NCI-H2171 treated with DMSO at 0.1 percent for 48 hours (cell line): ENCODE results near the gene DNAJC18.
"Not testable (repeated sequence)": the region's sequence is repeated elsewhere in the genome, so short reads cannot be mapped to it uniquely, and the experiment has no call there.

Experiments used
- DNase-seq: peaks from one replicate; lab custom pipeline; 2025; lab: John Stamatoyannopoulos, UW

DNAJC18 gene

GRCh38 chr5:139439013-139439903 is at the start of gene DNAJC18:
Gene DNAJC18, minus strand, starts transcription at chr5:139439525. Its CDS starts 80 bp downstream, at chr5:139439445.
- peak; percentile 86 for DNase-seq

DNA sequence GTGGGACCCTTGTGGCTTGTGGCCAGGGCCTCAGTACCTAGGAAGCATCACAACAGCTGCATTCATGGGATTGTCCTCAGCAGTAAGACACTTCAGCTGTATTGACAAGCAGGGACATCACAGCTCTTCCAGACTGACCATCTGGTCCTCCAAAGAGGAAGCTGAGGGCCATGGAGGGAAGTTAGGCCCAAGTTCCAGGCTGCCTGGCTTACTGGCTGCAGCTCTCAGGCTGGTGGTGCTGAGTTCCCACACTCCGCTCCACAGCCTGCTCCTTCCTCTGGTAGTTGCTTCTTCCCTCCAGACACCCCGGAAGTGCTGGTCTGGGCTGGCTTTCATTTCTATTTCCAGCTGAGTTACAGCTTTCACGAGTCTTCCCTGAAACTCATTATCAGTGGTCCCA is 48.9 kb upstream of the DNAJC18 start:
- no peak for DNase-seq

DNA sequence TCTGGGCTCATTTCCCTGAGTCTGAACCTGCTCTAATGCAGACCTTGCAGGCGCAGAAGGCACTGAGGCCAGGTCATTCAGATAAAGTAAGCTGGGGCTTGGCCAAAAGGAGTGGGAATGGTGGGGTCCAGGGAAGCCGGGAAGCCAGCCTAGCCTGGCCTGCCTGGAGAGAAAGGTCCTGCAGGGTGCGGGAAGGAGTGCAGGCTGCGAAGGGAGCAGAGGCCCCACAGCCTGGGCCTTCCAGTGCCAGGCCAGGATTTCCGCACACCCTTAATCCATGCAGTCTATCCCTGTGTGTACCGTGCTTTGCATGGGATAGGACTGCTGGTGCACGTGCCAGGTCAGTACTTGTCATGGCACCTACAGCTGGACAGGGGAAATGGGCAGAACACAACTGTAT is 46.9 kb upstream of the DNAJC18 start:
- no peak for DNase-seq

GRCh38 chr5:139482890-139483208 is 43.5 kb upstream of the DNAJC18 start:
- not testable (repeated sequence) for DNase-seq

DNA sequence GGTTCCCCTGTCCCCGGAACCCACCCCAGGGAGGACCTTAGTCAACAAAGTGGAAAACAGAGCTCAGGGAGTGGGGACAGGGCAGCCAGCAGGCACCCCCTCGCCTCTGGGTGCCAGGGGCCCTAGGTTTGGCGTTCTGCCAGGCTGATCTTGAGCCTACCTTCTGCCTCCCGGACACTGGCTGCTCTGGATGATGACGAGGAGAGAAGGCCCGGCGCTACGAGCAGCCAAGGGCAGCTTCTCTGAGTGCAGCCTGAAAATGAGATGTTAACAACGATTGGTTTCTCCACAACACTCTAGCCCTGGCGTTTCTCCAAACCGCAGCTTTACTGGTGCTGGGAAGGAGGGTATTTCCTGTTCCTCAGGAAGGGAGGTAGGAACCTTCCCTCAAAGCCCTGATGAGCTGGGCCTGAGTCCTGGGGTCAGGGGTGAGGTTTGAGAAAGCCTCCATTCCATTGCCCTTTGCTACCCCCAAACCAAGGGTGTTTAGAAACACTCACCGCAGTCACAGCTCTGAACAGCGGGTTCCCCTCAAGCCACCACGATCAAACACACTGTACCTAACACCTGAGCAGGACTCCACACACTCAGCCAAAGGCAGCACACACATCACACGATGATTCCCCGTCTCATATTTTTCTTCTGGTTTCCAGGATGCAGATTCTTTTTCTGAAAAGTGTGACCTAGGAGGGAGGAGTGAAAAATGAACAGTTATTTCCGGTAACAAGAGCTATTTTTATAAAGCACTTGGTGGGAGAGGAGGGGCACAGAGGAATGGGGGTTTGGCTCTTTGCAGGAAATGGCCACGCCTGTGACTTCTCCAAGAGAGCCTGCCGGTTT is 42.9 kb upstream of the DNAJC18 start, which contains the start of gene STING1:
Gene STING1, minus strand, starts transcription at position 709 of the 840 bp plus-strand sequence. CDS start 1,054 bp downstream, outside the sequence.
- DNase-seq = peak; percentile 60

DNA sequence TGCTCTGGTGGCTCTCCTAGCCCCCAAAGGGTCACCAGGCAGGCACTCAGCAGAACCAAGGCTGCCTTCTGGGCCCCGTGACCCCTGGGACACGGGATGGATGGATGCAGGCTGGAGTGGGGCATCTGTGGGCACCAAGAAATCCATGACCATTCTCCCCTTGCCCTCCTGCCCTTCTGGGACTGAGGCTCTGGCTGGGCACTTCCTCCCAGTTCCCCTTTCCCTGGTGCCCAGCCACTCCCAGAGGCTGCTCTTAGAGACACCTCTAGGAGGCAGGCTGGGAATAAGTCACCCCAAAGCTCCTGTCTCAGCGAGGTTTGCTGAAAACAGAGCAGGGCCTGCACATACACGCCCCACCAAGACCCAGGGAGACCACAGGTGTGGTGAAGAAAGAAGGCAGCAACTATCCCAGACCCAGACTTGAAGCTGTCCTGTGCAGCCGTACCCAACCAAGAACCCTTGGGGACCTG is 42.3 kb upstream of the DNAJC18 start:
- DNase-seq = no peak

- DNase-seq = no peak
Observed at GRCh38 chr5:139481122-139481533, 41.8 kb upstream of the DNAJC18 start.

DNA sequence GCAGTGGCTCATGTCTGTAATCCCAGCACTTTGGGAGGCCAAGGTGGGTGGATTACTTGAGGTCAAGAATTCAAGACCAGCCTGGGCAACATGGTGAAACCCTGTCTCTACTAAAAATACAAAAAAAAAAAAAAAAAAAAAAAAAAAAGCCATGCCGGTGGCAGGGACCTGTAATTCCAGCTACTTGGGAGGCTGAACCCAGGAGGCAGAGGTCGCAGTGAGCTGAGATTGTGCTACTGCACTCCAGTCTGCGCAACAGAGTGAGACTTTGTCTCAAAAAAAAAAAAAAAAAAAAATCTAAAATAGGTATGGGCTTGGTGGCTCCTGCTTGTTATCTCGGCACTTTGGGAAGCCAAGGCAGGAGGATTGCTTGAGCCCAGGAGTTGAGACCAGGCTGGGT is 40.4 kb upstream of the DNAJC18 start:
- not testable (repeated sequence) for DNase-seq

GRCh38 chr5:139478657-139479423 is 39.5 kb upstream of the DNAJC18 start:
- not testable (repeated sequence) for DNase-seq

DNA sequence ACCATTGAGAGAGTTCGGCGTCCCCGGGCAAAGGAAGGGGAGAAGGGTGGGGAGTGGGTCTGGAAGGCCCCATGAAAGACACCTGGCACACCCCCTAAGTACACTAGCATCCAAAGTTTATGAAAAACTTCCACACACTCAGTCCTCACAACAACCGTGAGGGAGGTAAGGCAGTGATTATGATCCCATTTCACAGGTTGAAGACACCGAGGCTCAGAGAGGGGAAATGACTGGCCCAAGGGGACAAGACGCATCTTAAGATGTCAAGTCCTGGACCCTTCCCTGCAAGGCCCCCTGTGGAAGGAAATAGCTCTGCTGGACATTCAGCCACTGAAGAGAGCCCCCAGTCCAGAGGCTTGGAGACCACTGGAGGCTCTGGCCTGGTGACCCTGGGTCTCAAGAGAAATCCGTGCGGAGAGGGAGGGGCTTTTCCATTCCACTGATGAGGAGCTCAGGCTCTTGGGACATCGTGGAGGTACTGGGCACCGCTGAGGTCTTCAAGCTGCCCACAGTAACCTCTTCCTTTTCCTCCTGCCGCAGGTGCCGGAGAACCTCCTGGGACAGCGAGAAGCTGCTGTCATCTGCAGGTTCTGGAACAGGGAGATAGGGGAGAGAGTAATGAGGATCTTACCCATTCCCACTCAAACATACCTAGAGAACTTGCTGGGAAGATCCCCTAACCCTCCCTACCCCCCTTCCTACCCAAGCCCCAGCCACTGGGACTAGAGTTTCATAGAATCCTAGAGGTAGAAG is 36.7 kb upstream of the DNAJC18 start:
- DNase-seq = no peak

GRCh38 chr5:139474890-139475791 is 35.8 kb upstream of the DNAJC18 start:
- peak; percentile 57 for DNase-seq

- DNase-seq = no peak
Observed at GRCh38 chr5:139473565-139473964, 34.2 kb upstream of the DNAJC18 start.

DNA sequence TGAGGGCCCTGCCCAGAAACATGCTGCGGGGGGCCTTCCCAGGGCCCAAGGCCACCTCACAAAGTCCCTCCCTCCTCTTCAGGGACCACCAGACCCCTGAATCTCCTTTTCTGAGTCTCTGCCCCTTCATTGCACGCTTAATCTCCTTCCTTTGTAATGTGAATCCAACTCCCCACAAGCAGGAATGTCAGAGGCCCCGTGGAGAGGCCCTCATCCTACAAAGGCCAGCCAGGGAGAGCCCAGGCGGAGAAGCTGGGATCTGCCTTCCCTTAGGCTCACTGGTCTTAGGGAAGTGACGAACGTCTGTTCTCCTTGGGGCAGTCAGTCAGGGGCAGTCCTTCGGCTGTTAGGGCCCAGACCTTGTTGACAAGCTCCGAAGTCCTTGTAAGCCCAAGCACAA is 33.8 kb upstream of the DNAJC18 start:
- no peak for DNase-seq

- DNase-seq = no peak
Observed at GRCh38 chr5:139472386-139473030, 33.2 kb upstream of the DNAJC18 start.

GRCh38 chr5:139470821-139471300 is 31.5 kb upstream of the DNAJC18 start, which contains the start of gene SMIM33:
Gene SMIM33, plus strand, starts transcription at chr5:139471004. Its CDS starts 118 bp downstream, at chr5:139471122.
- no peak for DNase-seq

DNA sequence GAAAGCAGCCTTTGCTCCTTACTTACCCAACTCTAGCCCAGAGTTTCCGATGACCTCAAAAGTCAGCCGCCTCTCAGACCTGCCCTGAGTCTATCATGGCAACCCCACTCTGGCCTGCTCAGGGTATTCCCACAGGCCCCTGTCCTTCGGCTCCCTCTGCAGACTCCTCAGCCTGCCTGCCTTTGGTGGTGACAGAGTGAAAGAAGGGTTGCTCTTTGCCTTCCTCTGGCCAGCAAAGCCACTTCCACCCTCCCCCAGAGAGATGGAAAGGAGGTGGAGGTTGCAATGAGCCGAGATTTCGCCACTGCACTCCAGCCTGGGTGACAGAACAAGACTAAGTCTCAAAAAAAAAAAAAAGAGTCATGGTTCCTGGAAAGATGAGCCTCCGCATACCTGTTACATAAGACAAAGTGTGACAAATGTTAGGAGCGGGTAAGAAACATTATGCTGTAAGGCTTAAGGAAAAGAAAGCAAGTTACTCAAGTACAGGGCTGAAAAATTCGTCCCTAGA is 29.2 kb upstream of the DNAJC18 start:
- DNase-seq = no peak

DNA sequence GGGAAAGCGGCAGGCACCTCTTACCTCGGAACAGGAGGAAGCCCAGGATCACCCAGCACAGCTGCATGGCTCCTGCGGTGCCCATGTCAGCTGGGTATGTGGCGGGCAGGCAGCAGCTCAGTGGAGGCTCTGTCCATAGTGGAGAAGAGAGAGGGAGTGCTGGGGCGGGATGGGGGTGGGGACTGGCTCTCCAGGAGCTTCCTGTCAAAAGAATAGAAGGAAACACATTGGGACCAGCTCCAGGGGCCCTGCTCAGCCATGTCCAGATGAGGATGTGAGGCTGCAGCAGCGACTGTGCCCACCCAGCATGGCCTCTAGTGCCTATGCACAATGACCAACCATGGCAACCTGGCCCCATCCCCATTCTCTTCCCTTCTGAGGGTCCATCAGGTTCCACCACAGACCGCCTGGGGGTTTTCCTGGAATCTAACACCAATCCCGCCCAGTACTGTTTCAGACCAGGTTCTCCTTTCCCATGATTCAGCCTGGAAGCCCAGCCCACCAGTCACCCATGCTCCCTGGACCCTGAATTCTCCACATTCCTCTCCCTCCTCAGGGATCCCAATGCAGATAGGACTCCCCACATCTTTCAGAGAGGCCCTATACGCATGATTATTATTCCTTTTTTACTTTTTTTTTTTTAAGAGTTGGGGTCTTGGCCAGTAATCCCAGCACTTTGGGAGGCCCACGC is 23.4 kb upstream of the DNAJC18 start, which contains the start of gene ECSCR:
Gene ECSCR, minus strand, starts transcription at position 158 of the 691 bp plus-strand sequence. Its CDS starts 73 bp downstream, at position 85.
- DNase-seq = no peak

DNA sequence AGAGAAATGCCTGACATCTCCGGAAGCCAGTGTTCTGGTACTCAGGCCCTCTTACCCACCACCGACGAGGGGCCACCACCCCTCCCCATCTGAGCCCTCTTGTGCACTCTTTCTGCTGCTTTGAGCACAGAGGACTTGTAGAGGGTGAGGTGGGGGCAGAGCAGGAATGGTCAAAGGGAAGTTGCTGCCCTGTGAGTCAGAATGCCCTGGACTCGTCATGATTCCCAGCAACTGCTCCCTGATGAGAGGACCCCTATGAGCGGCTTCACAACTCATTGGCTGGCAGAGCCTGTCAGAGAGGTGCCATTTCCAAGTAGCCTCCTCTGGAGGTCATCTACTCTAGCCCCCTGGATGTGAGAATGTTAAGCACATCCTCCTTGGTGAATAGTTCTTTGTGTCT is 22.4 kb upstream of the DNAJC18 start:
- no peak for DNase-seq
